GM12892 (cell line): ENCODE measurements around the gene GTF3C2.

Experiments used
- POLR2A ChIP-seq: IDR thresholded peaks from 2 replicates; pipeline ENCODE4 v1.6.1; 2011; ENCODE audit warnings: low read depth, low read length, control low read depth
- POLR2AphosphoS5 ChIP-seq: IDR thresholded peaks from 2 replicates; pipeline ENCODE4 v1.6.1; 2011; ENCODE audit warnings: low read depth, low read length, control low read depth
- TAF1 ChIP-seq: IDR thresholded peaks from 2 replicates; pipeline ENCODE4 v1.6.1; 2011; ENCODE audit warnings: low read depth, mild to moderate bottlenecking, control low read depth, low read length, borderline replicate concordance

DNA sequence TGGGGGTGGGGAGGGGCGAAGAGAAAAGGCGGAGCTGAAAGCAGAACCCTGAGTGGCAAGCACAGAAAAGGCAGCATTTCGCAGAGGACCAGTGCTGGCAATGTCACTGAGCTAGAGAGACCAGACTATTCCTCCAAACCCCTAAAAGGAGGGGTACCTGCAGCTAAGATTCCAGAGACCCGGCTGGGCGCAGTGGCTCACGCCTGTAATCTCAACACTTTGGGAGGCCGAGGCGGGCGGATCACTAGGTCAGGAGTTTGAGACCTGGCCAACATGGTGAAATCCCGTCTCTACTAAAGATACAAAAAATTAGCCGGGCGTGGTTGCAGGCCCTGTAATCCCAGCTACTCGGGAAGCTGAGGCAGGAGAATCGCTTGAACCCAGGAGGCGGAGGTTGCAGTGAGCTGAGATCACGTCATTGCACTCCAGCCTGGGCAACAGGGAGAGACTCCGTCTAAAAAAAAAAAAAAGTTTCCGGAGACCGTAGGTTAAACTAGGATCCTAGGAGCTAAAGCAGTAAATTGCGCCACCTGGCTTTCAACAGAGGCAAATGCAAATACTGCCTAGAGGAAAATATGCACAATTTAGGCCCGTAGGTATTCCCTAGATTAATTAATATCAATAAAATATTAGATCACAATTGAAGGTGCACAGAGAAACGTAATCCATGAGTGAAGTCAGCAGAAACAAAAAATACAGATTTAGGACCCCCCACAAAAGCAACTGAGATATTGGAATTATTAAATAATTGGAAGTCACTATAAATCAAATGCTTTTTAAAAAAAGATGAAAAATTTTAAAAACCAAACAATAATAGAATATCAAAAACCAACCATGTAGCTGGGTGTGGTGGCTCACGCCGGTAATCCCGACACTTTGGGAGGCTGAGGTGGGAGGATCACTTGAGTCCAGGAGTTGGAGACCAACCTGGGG, 53.2 kb downstream of the GTF3C2 start:
- no peak for TF ChIP-seq POLR2AphosphoS5
- no peak for TF ChIP-seq POLR2A
- TF ChIP-seq TAF1: no peak
